Erythroblast (primary cell): Measurements from ENCODE around the gene COL16A1.

Source experiments
- GATA1 ChIP-seq: IDR thresholded peaks from 2 replicates; pipeline ENCODE4 v1.6.1; 2011; ENCODE audit warnings: low read depth, mild to moderate bottlenecking, control low read depth, low read length, moderate library complexity
- POLR2A ChIP-seq: IDR thresholded peaks from 2 replicates; pipeline ENCODE4 v1.6.1; 2011; ENCODE audit warnings: mild to moderate bottlenecking, low read length

DNA sequence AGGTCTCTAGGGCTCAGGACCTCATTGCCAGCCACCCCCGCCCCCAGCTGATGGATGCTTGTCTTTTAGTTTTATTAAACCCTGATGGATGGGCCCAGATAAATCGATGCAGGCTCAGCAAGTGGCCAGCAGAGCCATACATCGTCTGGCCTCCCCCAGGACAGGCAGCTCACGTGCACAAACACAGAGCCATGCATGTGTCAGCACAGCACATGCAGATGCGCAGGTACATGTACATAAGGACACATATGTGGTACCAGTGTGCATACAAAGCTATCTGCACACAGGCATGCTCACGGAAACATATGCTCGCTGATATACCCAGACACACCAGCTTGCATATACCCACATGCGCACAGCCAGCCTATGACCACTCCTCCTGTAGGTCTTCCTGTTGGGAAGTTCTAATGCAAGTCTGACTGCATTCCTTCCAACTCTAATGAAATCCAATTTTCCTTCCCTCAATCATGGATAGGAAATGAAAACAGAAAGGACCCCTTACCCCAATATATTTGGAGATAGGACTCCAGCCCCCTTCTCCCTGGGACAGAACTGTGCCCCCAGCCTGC lies 897 bp downstream of the COL16A1 start:
- TF ChIP-seq POLR2A (no peak), GATA1 (no peak)
